MG63 (cell line): ENCODE measurements around the gene GORASP1. TPM values are rescaled to one million over a fixed set of nuclear protein-coding genes. Genes with fewer than 3 reads are reported as not detected.

Experiments
- DNase-seq: peaks from one replicate; pipeline ENCODE4 v3.0.0-alpha.2; 2020
- H3K27me3 ChIP-seq: fragments of 250-450 bp; sonication (Bioruptor Pico); 2 replicates; pipeline ENCODE4 v1.5.1; 2020; ENCODE audit warnings: mild to moderate bottlenecking, moderate library complexity
- H3K36me3 ChIP-seq: fragments of 250-450 bp; sonication (Bioruptor Pico); 2 replicates; pipeline ENCODE4 v1.5.1; 2020; ENCODE audit warnings: mild to moderate bottlenecking, moderate library complexity
- H3K4me3 ChIP-seq: fragments of 250-450 bp; sonication (Bioruptor Pico); 2 replicates; pipeline ENCODE4 v1.5.1; 2020; ENCODE audit warnings: mild to moderate bottlenecking, moderate library complexity
- H3K9me3 ChIP-seq: fragments of 250-450 bp; sonication (Bioruptor Pico); 2 replicates; pipeline ENCODE4 v1.5.1; 2020; ENCODE audit warnings: mild to moderate bottlenecking, moderate library complexity
- total RNA-seq: library from RNA; depleted of rRNA; stranded (reverse); fragments of >200 nt; shearing (Covaris generic); gene quantifications from 2 replicates; pipeline ENCODE4 v1.2.3, GENCODE V29; 2014; ENCODE audit warnings: low replicate concordance

GORASP1 gene
- total RNA-seq, 1 experiment from 2014 or later, result 19.4 TPM

DNA sequence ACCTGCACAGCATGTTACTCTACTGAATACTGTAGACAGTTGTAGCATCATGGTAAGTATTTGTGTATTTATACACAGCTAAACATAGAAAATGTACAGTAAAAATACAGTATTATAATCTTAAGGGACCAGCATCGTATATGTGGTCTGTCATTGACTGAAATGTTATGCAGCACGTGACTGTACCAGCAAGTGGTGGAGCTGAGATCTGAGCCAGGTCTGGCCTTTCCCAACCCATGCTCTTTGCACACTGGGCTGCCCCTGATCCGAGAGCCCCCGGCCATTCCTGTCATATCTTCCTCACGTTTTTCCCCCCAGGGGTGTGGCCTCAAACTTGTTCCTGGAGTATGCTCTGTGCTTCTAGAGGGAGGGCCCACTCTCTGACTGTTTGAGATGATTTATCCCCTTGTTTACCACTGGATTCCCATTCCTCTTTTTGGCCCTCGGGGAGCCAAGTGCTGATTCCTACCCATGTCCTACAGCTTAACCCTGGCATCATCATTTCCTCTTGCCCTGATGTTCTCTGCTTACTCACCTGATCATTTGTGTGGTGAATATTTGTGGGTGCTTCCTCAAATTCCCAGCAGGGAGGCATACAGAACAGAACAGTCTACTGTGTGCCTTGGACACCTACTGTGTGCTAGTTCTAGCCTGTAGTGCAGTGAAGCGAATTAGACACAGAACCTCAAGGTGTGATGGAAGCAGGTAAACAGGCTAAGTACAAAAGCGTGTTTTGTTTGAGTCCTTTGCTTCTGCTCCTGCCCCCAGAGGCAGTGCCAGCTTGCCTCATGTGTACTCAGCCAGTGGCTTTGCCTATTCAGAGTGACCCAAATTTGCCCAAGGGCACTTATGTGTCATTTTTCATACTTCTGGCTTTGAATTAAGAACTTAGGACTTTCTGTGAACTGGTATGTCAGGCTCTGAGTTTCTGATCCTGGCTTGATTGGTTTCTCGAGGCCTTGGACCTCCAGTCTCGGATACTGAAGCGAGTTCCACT, 25.0 kb upstream of the GORASP1 start:
- no peak overlapping the region for H3K4me3 ChIP-seq
- no peaks in the 10 kb centered on the region for H3K27me3 ChIP-seq
- H3K36me3 ChIP-seq, result no peaks in the 10 kb centered on the region
- no peaks in the 10 kb centered on the region for H3K9me3 ChIP-seq
- no peak for DNase-seq

DNA sequence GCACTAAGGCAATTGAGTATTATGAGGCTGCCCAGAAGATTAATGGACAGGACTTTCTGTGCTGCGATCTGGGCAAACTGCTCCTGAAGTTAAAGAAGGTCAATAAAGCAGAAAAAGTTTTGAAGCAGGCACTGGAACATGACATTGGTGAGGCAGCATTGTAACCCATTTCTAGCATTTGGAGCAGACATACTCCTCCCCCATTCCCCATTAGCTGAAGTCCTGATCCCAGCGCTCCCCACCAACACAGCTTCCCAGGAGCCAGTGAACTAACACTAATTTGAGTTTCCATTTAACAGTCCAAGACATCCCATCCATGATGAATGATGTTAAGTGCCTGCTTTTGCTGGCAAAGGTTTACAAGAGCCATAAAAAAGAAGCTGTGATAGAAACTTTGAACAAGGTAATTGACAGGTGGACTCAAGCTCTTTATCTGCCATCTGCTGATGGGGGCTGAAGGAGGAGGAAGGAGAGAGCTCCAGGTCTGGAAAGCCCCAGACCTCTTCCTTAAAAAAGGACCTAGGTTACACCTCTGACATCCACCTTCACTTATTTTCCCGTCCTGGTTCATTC, 23.4 kb upstream of the GORASP1 start:
- DNase-seq, result no peak
- no peak overlapping the region for H3K4me3 ChIP-seq
- H3K27me3 ChIP-seq, result no peaks in the 10 kb centered on the region
- no peaks in the 10 kb centered on the region for H3K36me3 ChIP-seq
- no peaks in the 10 kb centered on the region for H3K9me3 ChIP-seq

DNA sequence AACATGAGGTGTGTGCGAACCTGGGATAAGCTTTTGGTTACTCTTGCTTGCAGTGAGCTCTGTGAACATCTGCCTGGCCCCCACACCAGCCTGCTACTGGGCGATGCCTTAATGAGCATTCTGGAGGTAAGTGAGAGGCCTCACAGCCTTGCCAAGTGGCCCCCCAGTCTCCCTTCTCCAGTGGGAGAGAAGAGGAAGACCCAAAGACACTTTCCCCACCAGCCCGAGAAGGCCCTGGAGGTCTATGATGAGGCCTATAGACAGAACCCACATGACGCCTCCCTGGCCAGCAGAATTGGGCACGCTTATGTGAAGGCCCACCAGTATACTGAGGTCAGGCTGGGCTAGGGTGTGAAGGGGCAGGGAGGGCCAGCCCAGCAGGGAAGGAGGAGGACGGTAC, 22.6 kb upstream of the GORASP1 start:
- H3K4me3 ChIP-seq, result no peak overlapping the region
- no peaks in the 10 kb centered on the region for H3K27me3 ChIP-seq
- no peaks in the 10 kb centered on the region for H3K9me3 ChIP-seq
- no peak for DNase-seq
- H3K36me3 ChIP-seq, result no peaks in the 10 kb centered on the region

DNA sequence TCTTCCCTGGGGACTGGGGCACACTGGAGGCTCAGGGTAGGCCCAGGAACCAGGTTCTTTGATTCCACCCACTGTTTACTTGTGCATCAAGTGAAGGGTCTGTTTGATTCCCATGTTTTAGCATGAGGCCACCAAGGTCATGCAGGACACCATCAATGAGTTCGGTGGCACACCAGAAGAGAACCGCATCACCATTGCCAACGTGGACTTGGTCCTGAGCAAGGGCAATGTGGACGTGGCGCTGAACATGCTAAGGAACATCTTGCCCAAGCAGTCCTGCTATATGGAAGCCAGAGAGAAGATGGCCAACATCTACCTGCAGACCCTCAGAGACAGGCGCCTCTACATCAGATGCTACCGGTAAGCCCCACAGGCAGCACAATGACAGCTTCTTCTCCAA, 21.5 kb upstream of the GORASP1 start:
- no peaks in the 10 kb centered on the region for H3K9me3 ChIP-seq
- no peaks in the 10 kb centered on the region for H3K27me3 ChIP-seq
- DNase-seq, result no peak
- no peaks in the 10 kb centered on the region for H3K36me3 ChIP-seq
- H3K4me3 ChIP-seq, result no peak overlapping the region

DNA sequence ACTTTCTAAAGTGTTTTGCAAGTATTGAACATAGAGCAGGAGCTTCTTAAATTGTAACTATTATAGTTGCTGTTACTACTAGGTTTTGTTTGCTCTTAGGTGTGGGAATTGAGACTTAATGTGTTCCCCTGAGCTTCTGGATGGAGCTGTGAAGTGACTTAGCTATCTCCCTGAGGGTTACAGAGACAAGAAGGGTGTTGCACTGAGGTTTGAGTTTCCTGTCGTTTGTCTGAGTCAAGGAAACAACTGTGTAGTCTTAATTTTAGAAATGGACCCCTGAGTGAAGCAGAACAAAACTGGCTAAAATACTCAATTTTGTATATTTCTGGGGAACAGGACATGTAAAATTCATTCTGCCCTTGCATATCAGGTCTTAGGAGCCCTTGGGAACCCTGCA, 20.5 kb upstream of the GORASP1 start:
- DNase-seq, result no peak
- H3K4me3 ChIP-seq, result no peak overlapping the region
- H3K9me3 ChIP-seq, result no peaks in the 10 kb centered on the region
- H3K36me3 ChIP-seq, result no peaks in the 10 kb centered on the region
- no peaks in the 10 kb centered on the region for H3K27me3 ChIP-seq

DNA sequence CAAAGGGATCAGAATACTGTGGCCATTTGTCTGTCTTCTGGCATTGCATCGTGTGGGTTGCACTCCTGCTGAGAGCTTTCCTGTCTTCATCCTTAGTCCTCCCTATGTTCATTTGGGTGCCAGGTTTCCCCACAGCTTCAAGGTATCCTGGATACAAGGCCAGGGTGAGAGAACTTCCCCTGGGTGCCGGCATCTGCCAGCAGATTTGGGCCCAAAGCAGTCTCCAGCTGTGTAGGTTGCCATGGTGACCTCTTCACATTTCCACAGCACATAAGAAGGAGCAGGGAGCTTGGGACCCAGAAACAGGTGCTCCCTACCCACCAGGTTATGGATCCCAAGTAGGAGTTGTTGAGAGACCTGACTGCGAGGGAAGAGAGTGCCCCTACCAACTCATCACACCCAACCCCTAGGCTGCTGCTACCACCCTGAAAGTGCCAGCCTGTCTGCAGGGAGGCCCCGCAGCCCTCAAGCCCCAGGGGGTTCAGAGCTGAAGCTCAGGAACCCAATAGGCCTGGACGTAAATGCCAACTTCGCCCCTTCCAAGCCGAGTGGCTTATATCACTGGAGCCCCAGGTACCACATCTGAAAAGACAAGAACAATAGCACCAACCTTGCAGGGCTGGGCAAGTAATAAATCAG, 20.0 kb upstream of the GORASP1 start:
- Histone ChIP-seq H3K36me3 (no peaks in the 10 kb centered on the region), H3K4me3 (no peak overlapping the region), H3K9me3 (no peaks in the 10 kb centered on the region), H3K27me3 (no peaks in the 10 kb centered on the region)
- no peak for DNase-seq

- H3K27me3 ChIP-seq, result no peaks in the 10 kb centered on the region
- no peaks in the 10 kb centered on the region for H3K36me3 ChIP-seq
- H3K9me3 ChIP-seq, result no peaks in the 10 kb centered on the region
- DNase-seq, result peak; percentile 32
- H3K4me3 ChIP-seq, result no peak overlapping the region
Measured at GRCh38 chr3:39126532-39127071, 19.2 kb upstream of the GORASP1 start.

DNA sequence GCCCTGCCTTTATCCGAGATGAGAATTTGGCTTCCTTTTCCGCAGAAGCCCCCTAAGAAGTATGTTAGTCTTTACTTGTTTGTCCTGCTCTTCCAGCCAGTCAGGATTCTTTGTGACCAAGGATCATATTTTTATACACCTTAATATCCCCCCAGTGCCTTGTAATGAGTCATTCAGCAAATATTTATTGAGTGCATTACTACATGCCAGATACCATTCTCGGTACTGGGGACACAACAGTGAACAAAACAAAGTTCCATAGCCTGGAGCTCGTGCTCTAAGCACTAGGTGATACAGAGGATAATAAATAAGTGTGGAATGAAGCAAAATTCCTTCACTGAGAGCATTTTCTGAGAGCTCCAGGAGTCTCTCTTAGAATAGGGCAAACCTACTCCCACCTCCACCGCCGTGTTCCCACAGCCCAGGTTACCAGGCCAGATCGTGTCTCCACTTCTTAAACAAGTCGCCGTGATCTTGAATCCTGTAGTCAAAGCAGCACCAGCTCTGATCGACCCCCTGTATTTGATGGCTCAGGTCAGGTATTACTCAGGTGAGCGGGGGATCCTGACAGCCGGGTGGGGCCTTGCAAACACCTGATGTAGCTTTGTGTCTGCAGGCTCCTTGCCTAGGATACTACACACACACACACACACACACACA, 18.5 kb upstream of the GORASP1 start:
- no peaks in the 10 kb centered on the region for H3K27me3 ChIP-seq
- no peaks in the 10 kb centered on the region for H3K9me3 ChIP-seq
- no peak overlapping the region for H3K4me3 ChIP-seq
- DNase-seq, result no peak
- no peaks in the 10 kb centered on the region for H3K36me3 ChIP-seq

DNA sequence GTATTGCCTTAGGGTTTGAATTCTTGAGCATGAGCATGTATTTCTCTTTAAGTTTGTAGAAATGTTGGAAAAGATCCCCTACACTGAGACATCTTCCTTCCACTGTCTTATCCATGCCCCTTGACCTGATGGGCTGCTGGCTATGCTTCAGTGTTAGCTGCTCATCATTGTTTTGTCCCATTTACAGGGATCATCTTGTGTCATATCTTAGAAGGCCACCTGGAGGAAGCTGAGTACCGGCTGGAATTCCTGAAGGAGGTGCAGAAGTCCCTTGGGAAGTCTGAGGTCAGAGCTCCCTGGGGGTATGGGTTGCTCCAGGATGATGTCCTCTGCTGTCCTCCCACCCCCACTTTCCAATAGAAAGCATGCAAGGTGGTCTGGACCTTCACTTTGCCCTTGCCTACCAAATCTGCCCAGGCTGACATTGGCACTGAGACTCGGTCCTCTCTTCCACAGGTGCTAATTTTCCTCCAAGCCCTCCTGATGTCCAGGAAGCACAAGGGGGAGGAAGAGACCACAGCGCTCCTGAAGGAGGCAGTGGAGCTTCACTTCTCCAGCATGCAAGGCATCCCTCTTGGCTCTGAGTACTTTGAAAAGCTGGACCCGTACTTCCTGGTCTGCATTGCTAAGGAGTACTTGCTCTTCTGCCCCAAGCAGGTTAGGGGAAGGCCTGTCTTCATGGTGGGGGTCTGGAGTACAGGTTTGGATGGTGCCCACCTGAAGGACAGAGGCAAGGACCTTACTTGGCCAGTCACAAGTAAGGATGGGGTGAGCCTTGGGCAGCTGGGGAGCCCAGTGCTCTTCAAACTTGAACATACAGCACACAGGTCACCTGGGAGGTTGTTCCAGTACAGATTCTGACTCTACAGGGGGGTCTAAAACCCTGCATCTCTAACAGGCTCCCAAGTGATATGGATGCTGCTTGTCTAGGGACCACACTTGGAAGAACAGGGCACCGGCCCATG, 17.7 kb upstream of the GORASP1 start:
- Histone ChIP-seq H3K36me3 (no peaks in the 10 kb centered on the region), H3K9me3 (no peaks in the 10 kb centered on the region), H3K27me3 (no peaks in the 10 kb centered on the region), H3K4me3 (no peak overlapping the region)
- no peak for DNase-seq

- no peak overlapping the region for H3K4me3 ChIP-seq
- no peaks in the 10 kb centered on the region for H3K36me3 ChIP-seq
- no peaks in the 10 kb centered on the region for H3K9me3 ChIP-seq
- no peaks in the 10 kb centered on the region for H3K27me3 ChIP-seq
- DNase-seq, result no peak
Measured at GRCh38 chr3:39122813-39123212, 15.4 kb upstream of the GORASP1 start.

- DNase-seq, result no peak
- no peak overlapping the region for H3K4me3 ChIP-seq
- H3K27me3 ChIP-seq, result no peaks in the 10 kb centered on the region
- H3K9me3 ChIP-seq, result no peaks in the 10 kb centered on the region
- no peaks in the 10 kb centered on the region for H3K36me3 ChIP-seq
Measured at GRCh38 chr3:39121621-39122020, 14.2 kb upstream of the GORASP1 start.

- Histone ChIP-seq H3K9me3 (no peaks in the 10 kb centered on the region), H3K27me3 (no peaks in the 10 kb centered on the region), H3K36me3 (no peaks in the 10 kb centered on the region), H3K4me3 (no peak overlapping the region)
- DNase-seq, result no peak
Measured at GRCh38 chr3:39118931-39119660, 11.7 kb upstream of the GORASP1 start.

DNA sequence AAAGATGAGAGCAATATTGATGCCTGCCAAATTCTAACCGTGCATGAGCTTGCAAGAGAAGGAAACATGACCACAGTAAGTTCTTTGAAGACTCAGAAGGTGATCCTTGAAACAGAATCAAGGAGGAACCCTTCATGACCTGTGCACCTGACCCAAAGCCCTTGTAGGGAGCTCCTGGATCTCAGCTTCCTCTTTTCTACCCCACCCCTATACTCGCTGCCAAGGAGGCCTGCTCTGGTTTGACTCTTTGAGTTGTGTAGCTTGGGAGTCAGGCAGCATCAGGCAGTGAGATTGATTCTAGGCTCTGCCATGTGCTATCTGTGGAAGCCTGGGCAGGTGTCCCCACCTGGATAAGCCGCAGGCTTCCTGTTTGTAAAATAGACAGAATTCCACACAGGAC, 10.7 kb upstream of the GORASP1 start:
- H3K36me3 ChIP-seq, result no peaks in the 10 kb centered on the region
- H3K9me3 ChIP-seq, result no peaks in the 10 kb centered on the region
- H3K4me3 ChIP-seq, result no peak overlapping the region
- H3K27me3 ChIP-seq, result no peaks in the 10 kb centered on the region
- no peak for DNase-seq

DNA sequence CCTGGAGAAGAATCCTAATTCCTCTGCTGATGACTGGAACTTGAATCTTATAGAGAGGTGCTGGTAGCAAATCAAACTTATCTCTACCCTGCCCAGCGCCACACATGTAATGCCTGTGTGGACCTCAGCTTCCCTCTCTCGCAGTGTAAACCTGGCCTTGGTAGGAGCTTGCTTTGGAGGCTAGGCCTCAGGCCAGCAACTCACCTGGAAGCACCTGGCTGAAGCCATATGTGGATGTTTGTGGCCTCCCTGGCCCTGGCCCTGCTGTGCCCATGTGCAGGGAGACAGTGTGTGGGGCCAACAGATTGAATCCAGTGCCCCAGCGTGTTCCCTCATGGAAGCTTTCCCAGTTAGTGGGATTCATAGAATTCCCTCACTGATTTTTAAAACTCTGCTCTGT, 8.4 kb upstream of the GORASP1 start:
- Histone ChIP-seq H3K4me3 (no peak overlapping the region), H3K36me3 (no peaks in the 10 kb centered on the region), H3K27me3 (no peaks in the 10 kb centered on the region), H3K9me3 (no peaks in the 10 kb centered on the region)
- no peak for DNase-seq

DNA sequence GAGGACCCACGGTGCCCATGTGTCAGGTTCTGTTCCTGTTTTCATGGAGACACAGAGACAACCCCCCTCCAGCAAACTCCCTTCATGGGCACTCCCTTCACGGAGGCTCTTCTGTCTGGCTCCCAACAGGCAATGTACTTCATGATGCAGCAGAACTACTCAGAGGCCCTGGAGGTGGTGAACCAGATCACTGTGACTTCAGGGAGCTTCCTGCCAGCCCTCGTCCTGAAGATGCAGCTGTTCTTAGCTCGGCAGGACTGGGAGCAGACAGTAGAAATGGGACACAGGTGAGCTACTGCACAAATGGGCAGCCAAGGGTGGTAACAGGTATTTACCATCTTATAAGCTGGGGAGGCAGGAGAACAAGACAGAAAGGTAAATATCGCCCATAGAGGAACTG, 7.0 kb upstream of the GORASP1 start:
- no peak for DNase-seq
- no peaks in the 10 kb centered on the region for H3K27me3 ChIP-seq
- no peak overlapping the region for H3K4me3 ChIP-seq
- no peaks in the 10 kb centered on the region for H3K36me3 ChIP-seq
- no peaks in the 10 kb centered on the region for H3K9me3 ChIP-seq
